GM19193 (cell line): Measurements from ENCODE around the gene MIF4GD.

Experiments used
- POLR2A ChIP-seq: IDR thresholded peaks from 4 replicates; pipeline ENCODE4 v1.6.1; 2011; ENCODE audit not compliant: insufficient read depth, insufficient read length; ENCODE audit errors: extremely low read depth

Gene MIF4GD

GRCh38 chr17:75295201-75296158 is 24.4 kb upstream of the MIF4GD start:
- TF ChIP-seq POLR2A: peak; percentile 59

- no peak for TF ChIP-seq POLR2A
Observed at GRCh38 chr17:75289832-75290337, 18.9 kb upstream of the MIF4GD start.

GRCh38 chr17:75289115-75289831 is 18.2 kb upstream of the MIF4GD start, which contains the start of gene SLC25A19:
TSS of gene SLC25A19 (minus strand) at chr17:75289433. CDS start at chr17:75286764, 2,669 bp downstream.
- TF ChIP-seq POLR2A: peak; percentile 94

GRCh38 chr17:75288770-75289114 is 17.7 kb upstream of the MIF4GD start:
- no peak for TF ChIP-seq POLR2A

- TF ChIP-seq POLR2A: no peak
Observed at GRCh38 chr17:75288359-75288758, 17.3 kb upstream of the MIF4GD start.

- TF ChIP-seq POLR2A: no peak
Observed at GRCh38 chr17:75287221-75287620, 16.2 kb upstream of the MIF4GD start.

- TF ChIP-seq POLR2A: no peak
Observed at GRCh38 chr17:75285123-75285522, 14.1 kb upstream of the MIF4GD start.

GRCh38 chr17:75277664-75278071 is 6.6 kb upstream of the MIF4GD start:
- TF ChIP-seq POLR2A: no peak

DNA sequence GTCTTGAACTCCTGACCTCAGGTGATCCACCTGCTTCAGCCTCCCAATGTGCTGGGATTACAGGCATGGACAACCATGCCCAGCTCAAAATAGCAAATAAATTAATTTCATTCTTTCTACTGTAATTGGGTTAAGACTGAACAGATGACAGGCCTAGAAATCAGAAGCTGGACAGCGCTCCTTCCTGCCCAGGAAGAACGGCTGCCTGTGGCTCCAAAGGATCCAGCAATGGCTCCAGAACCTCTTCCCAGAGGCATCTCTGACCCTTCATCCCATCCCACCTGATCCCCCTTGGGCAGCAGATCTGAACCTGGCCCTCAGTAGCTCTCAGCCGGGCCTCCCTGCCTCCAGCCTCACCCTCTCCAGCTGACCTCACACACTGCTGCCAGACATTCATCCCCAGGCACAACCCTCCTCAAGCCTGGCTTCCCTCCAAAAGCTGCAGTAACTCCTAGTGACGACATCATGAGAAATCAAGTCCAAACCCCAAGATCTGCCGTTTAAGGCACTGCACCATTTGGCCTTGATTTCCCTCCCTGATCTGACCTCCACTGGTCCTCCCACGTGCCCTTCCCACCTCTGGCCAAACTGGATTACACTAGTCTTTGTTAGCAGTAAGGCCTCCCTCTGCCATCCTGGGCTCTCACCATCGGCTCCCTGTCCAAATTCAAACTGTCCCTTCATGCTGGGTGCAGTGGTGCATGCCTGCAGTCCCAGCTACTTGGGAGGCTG is 3.1 kb upstream of the MIF4GD start:
- peak; percentile 36 for TF ChIP-seq POLR2A

- no peak for TF ChIP-seq POLR2A
Observed at GRCh38 chr17:75272848-75273184, 1.8 kb upstream of the MIF4GD start.

DNA sequence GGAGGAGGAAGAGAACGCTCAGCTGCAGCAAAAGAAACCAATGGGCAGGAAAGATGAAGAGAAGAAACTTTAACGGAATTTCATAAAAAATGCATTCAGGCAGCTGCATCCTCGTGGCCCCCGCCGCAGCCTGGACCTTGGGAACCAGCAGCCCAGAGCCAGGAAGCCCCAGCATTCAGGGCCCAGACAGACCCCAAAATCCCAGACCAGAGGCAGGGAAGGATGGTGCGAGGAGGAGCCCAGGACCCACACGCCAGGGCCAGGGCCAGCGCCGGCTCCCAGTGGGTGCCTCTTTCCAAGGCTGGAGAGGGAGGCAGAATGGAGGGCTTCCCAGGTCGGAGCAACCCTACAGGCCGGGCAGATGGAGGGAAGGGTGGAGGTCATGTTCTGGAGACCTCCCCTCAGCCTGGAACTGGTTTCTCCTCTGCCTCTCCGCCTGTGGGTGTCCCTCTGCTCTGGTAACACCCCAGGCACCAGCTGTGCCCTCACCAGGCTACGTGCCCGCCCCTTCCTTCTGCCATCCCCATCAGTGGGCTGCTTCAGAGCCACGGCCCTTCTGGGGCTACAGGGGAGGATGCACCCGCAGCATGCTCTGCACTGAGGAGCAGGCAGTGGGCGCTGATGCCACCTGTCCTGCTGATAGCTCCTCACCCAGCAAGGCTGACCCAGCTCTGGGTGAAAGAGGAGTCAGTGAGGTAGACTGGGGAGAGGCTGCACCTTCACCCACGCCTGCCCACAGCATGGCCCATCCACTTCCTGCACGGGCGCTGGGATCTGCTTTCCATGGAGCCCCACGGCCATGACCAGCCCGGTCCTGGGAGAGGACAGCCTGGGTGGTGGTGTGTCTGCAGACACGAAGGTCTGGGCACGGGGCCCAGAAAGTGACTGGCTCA is 1.2 kb upstream of the MIF4GD start:
- peak; percentile 49 for TF ChIP-seq POLR2A

DNA sequence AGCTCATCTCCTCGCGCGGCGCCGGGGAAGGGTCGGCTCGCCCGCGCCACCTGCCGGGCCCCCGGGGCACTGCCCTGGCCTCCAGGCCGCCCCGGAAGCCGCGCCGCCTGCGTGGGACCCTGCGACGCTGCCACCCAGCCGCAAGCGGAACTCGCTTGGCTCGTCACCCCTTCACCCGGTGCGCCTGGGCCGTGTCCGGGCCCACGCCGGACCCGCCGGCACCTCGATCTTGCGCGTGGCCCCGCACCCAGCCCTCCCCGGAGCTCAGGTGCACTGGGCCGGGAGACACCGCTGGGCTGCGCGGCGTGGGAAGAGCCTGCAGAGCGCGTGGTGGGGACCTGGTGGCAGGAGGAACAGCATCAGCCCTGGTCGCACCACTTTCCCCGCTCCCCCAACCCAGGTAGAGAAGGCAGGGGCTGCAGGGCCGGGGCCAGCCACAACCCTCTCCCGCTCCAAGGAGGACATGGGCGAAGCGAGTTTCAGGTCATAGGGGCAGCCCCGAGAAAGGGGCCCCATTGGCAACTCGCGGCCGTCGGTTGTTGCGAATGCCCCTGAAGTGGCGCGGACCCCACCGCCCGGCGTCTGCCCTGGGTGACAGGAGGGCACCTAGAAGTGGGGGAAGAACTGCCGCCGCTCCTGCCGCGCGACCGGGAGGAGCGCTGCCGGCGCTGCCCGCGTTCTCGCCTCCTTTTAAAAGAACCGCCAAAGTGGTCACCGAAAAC is 363 bp upstream of the MIF4GD start:
- TF ChIP-seq POLR2A: peak; percentile 63

GRCh38 chr17:75270218-75270965 is 639 bp downstream of the MIF4GD start:
- peak; percentile 37 for TF ChIP-seq POLR2A
